ENCODE measurements around the gene WDFY2.

DNA sequence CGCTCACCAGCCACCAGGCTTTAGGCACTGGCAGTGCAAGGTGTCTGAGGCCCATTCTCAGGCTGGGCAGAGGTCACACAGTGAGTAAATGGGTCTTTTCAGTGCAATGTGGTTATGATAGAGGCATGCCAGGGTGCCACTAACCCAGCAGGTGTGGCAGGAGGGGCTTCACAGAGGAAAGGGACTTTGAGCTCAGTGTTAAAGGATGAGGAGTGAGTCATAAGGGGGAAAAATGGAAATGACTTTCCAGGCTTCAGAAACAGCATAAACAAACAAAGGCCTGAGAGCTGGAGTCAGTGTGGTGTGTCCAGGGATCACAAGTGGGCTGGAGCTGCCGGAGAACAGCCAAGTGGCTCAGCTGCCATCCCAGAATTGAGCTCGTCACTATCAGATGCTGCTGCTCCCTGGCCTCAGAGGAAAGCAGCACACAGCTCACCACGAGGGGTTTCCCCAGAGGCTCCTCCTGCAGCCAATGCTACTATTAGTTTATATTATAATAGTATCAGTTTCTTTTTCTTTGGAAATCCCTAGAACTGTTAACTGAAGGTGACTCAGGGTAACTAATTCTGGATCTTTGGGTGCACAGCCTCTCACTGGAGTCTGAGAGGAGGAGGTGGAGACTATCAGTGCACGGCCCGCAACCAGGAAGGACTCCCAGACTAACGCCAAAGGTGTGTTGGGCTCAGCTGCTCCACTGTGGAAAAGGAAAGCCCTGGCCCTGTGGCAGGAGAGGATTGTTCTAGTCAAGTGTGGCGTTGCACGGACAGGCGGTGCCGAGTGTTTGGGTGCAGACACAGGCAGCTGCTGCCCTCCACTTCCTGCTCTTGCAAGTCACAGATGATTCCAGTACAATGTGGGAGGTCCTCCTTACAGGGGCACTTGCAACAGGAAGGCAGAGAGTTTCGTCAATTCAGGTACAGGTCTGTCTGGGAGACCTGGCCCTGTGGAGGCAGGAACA lies 180.2 kb downstream of the WDFY2 start:
- TF ChIP-seq CTCF (conservative IDR thresholded peaks at IDR 0.05; ENCODE audit: low read depth, low read length) = no peak
- TF ChIP-seq EZH2 (IDR thresholded peaks at IDR 0.05; ENCODE audit: borderline replicate concordance, low read depth, low read length, poor library complexity, severe bottlenecking) = no peak
